Kidney capillary endothelial cell (primary cell): ENCODE results near the gene HBA2.
"Not testable (repeated sequence)": the region's sequence is repeated elsewhere in the genome, so short reads cannot be mapped to it uniquely, and the experiment has no call there.

Experiments
- DNase-seq: peaks from one replicate; pipeline ENCODE4 v3.0.0-alpha.2; 2018; ENCODE audit warnings: low spot score

The HBA2 gene

GRCh38 chr16:194516-194915 is 21.8 kb downstream of the HBA2 start:
- no peak for DNase-seq

GRCh38 chr16:200388-200787 is 27.7 kb downstream of the HBA2 start:
- DNase-seq, result no peak

- DNase-seq, result no peak
These were observed 30.6 kb downstream of the HBA2 start for GRCh38 chr16:203246-203645.

- not testable (repeated sequence) for DNase-seq
These were observed 31.4 kb downstream of the HBA2 start for GRCh38 chr16:204046-204445.

GRCh38 chr16:209359-209758 is 36.7 kb downstream of the HBA2 start:
- not testable (repeated sequence) for DNase-seq

GRCh38 chr16:211631-212180 is 39.0 kb downstream of the HBA2 start:
- not testable (repeated sequence) for DNase-seq

GRCh38 chr16:212999-213398 is 40.3 kb downstream of the HBA2 start:
- DNase-seq, result no peak

- no peak for DNase-seq
These were observed 47.3 kb downstream of the HBA2 start for GRCh38 chr16:220021-220420.
